Ovary (tissue), 9 donors: Measurements from ENCODE around the gene VHLL. TPM values are rescaled to one million over a fixed set of nuclear protein-coding genes. Genes with fewer than 3 reads are reported as not detected.

Source experiments
- DNase-seq, 5 donors: peaks; one replicate each; pipeline ENCODE4 v3.0.0-alpha.2; 2019 to 2020
- H3K27ac ChIP-seq, 2 donors: fragments of 200-600 bp; one replicate each; pipeline versions ENCODE4 v1.5.1 to v1.8.0; 2019 to 2022
- H3K27me3 ChIP-seq: fragments of 200-600 bp; one replicate; pipeline ENCODE4 v1.8.0; 2022
- H3K36me3 ChIP-seq: fragments of 200-600 bp; sonication (generic); one replicate; pipeline ENCODE4 v1.5.1; 2019
- H3K4me1 ChIP-seq: one replicate; pipeline ENCODE4 v1.8.1; 2013; ENCODE audit warnings: mild to moderate bottlenecking, moderate library complexity; ENCODE audit not compliant: insufficient read depth
- H3K4me3 ChIP-seq: fragments of 200-600 bp; sonication (generic); one replicate; pipeline ENCODE4 v1.5.1; 2017
- H3K9me3 ChIP-seq, 2 donors: fragments of 200-600 bp in 1 of 2; sonication (generic) in 1 of 2; one replicate each; pipeline versions ENCODE4 v1.5.1 to v1.8.1; 2013 to 2019; ENCODE audit warnings: mild to moderate bottlenecking in 1 of 2, moderate library complexity in 1 of 2
- EP300 ChIP-seq: sonication (generic); formaldehyde crosslinking; IDR thresholded peaks from one replicate; pipeline ENCODE4 v1.6.1; 2017; ENCODE audit warnings: antibody characterized with exemption
- POLR2A ChIP-seq: fragments of 450-650 bp; IDR thresholded peaks from one replicate; pipeline ENCODE4 v1.6.1; 2017; ENCODE audit warnings: antibody characterized with exemption, mild to moderate bottlenecking, moderate library complexity
- WGBS, 3 donors: extraction: QIAGEN DNeasy Blood & Tissue Kit in 1 of 3; methylation state at CpG; one replicate each; pipeline versions ENCODE4 v1.1.5 to v1.1.7; 2013 to 2017; 5-methylcytosine and 5-hydroxymethylcytosine counted together
- intact Hi-C, 4 donors: fragments of 100-400 bp; cut with DNase I; formaldehyde crosslinking; loops; one replicate each; pipeline versions ENCODE4 v1.11.0 to v1.15.1; 2022 to 2023
- polyA plus RNA-seq, 2 donors: library from polyadenylated mRNA; stranded (reverse); fragments of 200-250 nt in 1 of 2; fragments of 350-450 nt in 1 of 2; fragmentation: Illumina TruSeq in 1 of 2; extraction: RNeasy Lipid Tissue Mini Kit (QIAGEN cat#74804) in 1 of 2; gene quantifications; one replicate each; pipeline ENCODE4 v1.2.3, GENCODE V29; 2013 to 2014
- total RNA-seq, 7 donors: library from RNA; depleted of rRNA in 2 of 7; stranded (reverse); fragments of >200 nt in 2 of 7; fragmentation: NEBNext Ultra II Directional in 3 of 7; extraction: Animal tissue kit (Norgen Biotek cat#: 25700) in 3 of 7; gene quantifications; one replicate each; pipeline versions ENCODE4 v1.1.0 to v1.2.4, GENCODE V29; 2016 to 2023
- TF ChIP-seq, protein P1 (sequence below), 3 donors: fragments of 450-650 bp in 2 of 3; fragments of 200-600 bp in 1 of 3; IDR thresholded peaks; one replicate each; pipeline versions ENCODE4 v1.5.1 to v1.8.0; 2016 to 2022; ENCODE audit warnings: antibody characterized with exemption in 3 of 3, mild to moderate bottlenecking in 1 of 3
- donor health status: DM: no; HTN: no; CAD: no; lungs with moderate emphysema.
- donor health status: DM: no; HTN: no; CAD: no.
- donor health status: Bipolar disorder and iron deficiency.
- donor health status: DM: yes; HTN: yes; CAD: no.
- donor health status: DM: no; HTN: no; CAD: no.
- donor health status: DM: yes; HTN: yes; CAD: no.

The VHLL gene
- total and polyA plus RNA-seq, 9 donors, result 0.33 to 0.56 (median 0.40) TPM; not detected in 5

GRCh38 chr1:156276966-156277381 lies 22.1 kb downstream of the VHLL start:
- peaks cover 7% of the 10 kb centered on the region for H3K4me1 ChIP-seq
- no peaks in the 10 kb centered on the region for H3K27me3 ChIP-seq
- intact Hi-C loops, result no loop called here
- H3K27ac ChIP-seq, result no peak overlapping the region
- no peaks in the 10 kb centered on the region for H3K36me3 ChIP-seq
- WGBS, 3 donors, result 79 to 89% (median 87%) methylated on average over 6 of the region's 6 CpGs
- DNase-seq, result no peak
- H3K9me3 ChIP-seq, result no peaks in the 10 kb centered on the region
- TF ChIP-seq, protein P1, sequence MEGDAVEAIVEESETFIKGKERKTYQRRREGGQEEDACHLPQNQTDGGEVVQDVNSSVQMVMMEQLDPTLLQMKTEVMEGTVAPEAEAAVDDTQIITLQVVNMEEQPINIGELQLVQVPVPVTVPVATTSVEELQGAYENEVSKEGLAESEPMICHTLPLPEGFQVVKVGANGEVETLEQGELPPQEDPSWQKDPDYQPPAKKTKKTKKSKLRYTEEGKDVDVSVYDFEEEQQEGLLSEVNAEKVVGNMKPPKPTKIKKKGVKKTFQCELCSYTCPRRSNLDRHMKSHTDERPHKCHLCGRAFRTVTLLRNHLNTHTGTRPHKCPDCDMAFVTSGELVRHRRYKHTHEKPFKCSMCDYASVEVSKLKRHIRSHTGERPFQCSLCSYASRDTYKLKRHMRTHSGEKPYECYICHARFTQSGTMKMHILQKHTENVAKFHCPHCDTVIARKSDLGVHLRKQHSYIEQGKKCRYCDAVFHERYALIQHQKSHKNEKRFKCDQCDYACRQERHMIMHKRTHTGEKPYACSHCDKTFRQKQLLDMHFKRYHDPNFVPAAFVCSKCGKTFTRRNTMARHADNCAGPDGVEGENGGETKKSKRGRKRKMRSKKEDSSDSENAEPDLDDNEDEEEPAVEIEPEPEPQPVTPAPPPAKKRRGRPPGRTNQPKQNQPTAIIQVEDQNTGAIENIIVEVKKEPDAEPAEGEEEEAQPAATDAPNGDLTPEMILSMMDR (IDR thresholded peaks at IDR 0.05), result no peak
- no peak for TF ChIP-seq EP300
- TF ChIP-seq POLR2A, result no peak
- no peak overlapping the region for H3K4me3 ChIP-seq

- no peak for TF ChIP-seq EP300
- Histone ChIP-seq H3K36me3 (no peaks in the 10 kb centered on the region), H3K9me3 (no peaks in the 10 kb centered on the region), H3K27me3 (no peaks in the 10 kb centered on the region), H3K4me3 (no peak overlapping the region), H3K4me1 (peaks cover 5% of the 10 kb centered on the region), H3K27ac (no peak overlapping the region)
- intact Hi-C loops, result no loop called here
- no peak for DNase-seq
Measured at GRCh38 chr1:156276532-156276931, 22.6 kb downstream of the VHLL start.

DNA sequence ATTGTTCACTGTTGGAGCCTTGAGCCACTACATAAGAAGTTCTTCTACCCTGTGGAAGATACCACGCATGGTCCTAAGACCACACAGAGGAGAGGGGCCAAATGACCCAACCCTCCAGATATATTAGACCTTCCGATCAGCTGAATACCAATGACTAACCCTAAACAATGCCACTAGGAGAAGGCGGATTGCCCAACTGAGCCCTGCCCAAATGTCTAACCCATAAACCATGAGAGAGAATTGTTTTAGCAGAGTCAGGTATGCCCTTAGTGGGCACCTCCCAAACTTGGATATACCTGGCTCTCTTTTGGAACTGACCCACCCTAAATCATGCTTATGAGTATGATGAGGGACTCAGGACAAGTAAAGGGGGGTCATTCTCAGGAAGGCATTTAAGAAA lies 28.8 kb downstream of the VHLL start:
- H3K9me3 ChIP-seq, result no peaks in the 10 kb centered on the region
- WGBS, 3 donors, result 90 to 97% (median 96%) methylated on average over 3 of the region's 3 CpGs
- no peak overlapping the region for H3K27ac ChIP-seq
- no peak overlapping the region for H3K4me3 ChIP-seq
- H3K36me3 ChIP-seq, result no peaks in the 10 kb centered on the region
- no peak for DNase-seq
- TF ChIP-seq EP300 (no peak), POLR2A (no peak)
- TF ChIP-seq, protein P1 (IDR thresholded peaks at IDR 0.05), result no peak
- H3K4me1 ChIP-seq, result no peaks in the 10 kb centered on the region
- no peaks in the 10 kb centered on the region for H3K27me3 ChIP-seq
- intact Hi-C loops, result no loop called here

DNA sequence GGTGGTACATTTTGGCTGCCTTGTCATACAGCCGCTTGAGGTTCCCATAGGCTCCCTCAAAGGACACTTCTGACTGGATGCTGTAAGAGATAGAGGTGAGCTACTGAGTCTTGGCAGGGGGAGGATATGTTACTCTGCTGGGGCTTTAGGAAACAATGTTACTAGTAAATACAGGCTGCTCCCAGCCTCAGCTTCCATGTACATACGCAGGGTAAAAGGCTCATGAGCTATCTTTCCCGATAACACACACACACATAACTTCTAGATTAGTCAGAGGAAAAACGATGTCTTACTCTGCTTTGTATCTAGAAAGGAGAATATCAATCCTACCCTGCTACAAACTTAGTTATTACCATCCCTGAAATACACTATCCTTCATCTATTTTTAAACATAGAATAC lies 30.8 kb downstream of the VHLL start:
- Histone ChIP-seq H3K9me3 (no peaks in the 10 kb centered on the region), H3K36me3 (no peaks in the 10 kb centered on the region), H3K27me3 (no peaks in the 10 kb centered on the region), H3K4me1 (no peaks in the 10 kb centered on the region), H3K4me3 (no peak overlapping the region), H3K27ac (no peak overlapping the region)
- WGBS, 3 donors, result 60 to 67% (median 62%) methylated on average over 4 of the region's 4 CpGs
- TF ChIP-seq EP300, result no peak
- TF ChIP-seq POLR2A, result no peak
- TF ChIP-seq, protein P1 (IDR thresholded peaks at IDR 0.05), result no peak
- no peak for DNase-seq
- intact Hi-C loops, result no loop called here

- Histone ChIP-seq H3K9me3 (no peaks in the 10 kb centered on the region), H3K27me3 (no peaks in the 10 kb centered on the region), H3K4me1 (no peaks in the 10 kb centered on the region), H3K4me3 (no peak overlapping the region), H3K27ac (no peak overlapping the region), H3K36me3 (no peaks in the 10 kb centered on the region)
- WGBS, 3 donors, result 79 to 95% (median 87%) methylated on average over 13 of the region's 13 CpGs
- intact Hi-C loops, result no loop called here
- TF ChIP-seq POLR2A, result no peak
- TF ChIP-seq, protein P1 (IDR thresholded peaks at IDR 0.05), result no peak
- TF ChIP-seq EP300, result no peak
- no peak for DNase-seq
Measured at GRCh38 chr1:156266051-156266450, 33.1 kb downstream of the VHLL start.
